ENCODE results near the gene KMT2A. TPM values are rescaled to one million over a fixed set of nuclear protein-coding genes. Genes with fewer than 3 reads are reported as not detected.
A peak's percentile ranks its signal among the peaks of the same experiment; 100 is the strongest.

KMT2A gene
- total and polyA plus RNA-seq, 8 donors = 45.8 to 61.7 (median 54.3) TPM

- Histone ChIP-seq H3K27me3 (no peaks in the 10 kb centered on the region), H3K4me3 (no peak overlapping the region), H3K36me3 (peaks cover 0 to 46% of the 10 kb centered on the region in 2 donors), H3K4me1 (no peaks in the 10 kb centered on the region), H3K9me3 (no peaks in the 10 kb centered on the region), H3K27ac (no peak overlapping the region)
- intact Hi-C loops (cut with DNase I) = no loop called here
- ATAC-seq (no peak), DNase-seq (no peak)
- no peak for TF ChIP-seq CTCF (IDR thresholded peaks at IDR 0.05)
Measured at GRCh38 chr11:118547132-118547531, 110.8 kb downstream of the KMT2A start.

- Histone ChIP-seq H3K4me1 (no peaks in the 10 kb centered on the region), H3K27me3 (no peaks in the 10 kb centered on the region), H3K9me3 (no peaks in the 10 kb centered on the region), H3K36me3 (peaks cover 0 to 68% of the 10 kb centered on the region in 2 donors), H3K4me3 (no peak overlapping the region), H3K27ac (no peak overlapping the region)
- intact Hi-C loops (cut with DNase I) = no loop called here
- no peak for ATAC-seq
- no peak for DNase-seq
- TF ChIP-seq CTCF (IDR thresholded peaks at IDR 0.05) = no peak
Measured at GRCh38 chr11:118552341-118552740, 116.0 kb downstream of the KMT2A start.

- DNase-seq = no peak
- H3K4me1 ChIP-seq = peaks cover 0 to 8% of the 10 kb centered on the region in 2 donors
- H3K4me3 ChIP-seq = no peak overlapping the region
- H3K27ac ChIP-seq = no peak overlapping the region
- H3K9me3 ChIP-seq = no peaks in the 10 kb centered on the region
- H3K36me3 ChIP-seq = peaks cover 0 to 28% of the 10 kb centered on the region in 2 donors
- intact Hi-C loops (cut with DNase I) = no loop called here
- no peak for TF ChIP-seq CTCF (IDR thresholded peaks at IDR 0.05)
- ATAC-seq = no peak
- no peaks in the 10 kb centered on the region for H3K27me3 ChIP-seq
Measured at GRCh38 chr11:118560806-118561205, 124.5 kb downstream of the KMT2A start.

GRCh38 chr11:118565051-118565450, 128.8 kb downstream of the KMT2A start:
- Histone ChIP-seq H3K9me3 (no peaks in the 10 kb centered on the region), H3K4me1 (peaks cover 0 to 11% of the 10 kb centered on the region in 2 donors), H3K27me3 (no peaks in the 10 kb centered on the region), H3K36me3 (no peaks in the 10 kb centered on the region), H3K4me3 (peak overlapping the region; percentile 53 to 57), H3K27ac (peak overlapping the region in 1 of 2 donors; percentile 74)
- intact Hi-C loops (cut with DNase I) = no loop called here
- ATAC-seq = peak; percentile 18
- TF ChIP-seq CTCF (IDR thresholded peaks at IDR 0.05) = no peak
- peak in 1 of 4 donors; percentile 43 for DNase-seq

GRCh38 chr11:118569670-118570069, 133.4 kb downstream of the KMT2A start:
- Histone ChIP-seq H3K27ac (no peak overlapping the region), H3K4me1 (peaks cover 11 to 34% of the 10 kb centered on the region in 2 donors), H3K9me3 (no peaks in the 10 kb centered on the region), H3K4me3 (no peak overlapping the region), H3K27me3 (no peaks in the 10 kb centered on the region), H3K36me3 (no peaks in the 10 kb centered on the region)
- DNase-seq (no peak), ATAC-seq (no peak)
- no peak for TF ChIP-seq CTCF (IDR thresholded peaks at IDR 0.05)
- intact Hi-C loops (cut with DNase I) = no loop called here

All from left lung (tissue), 10 donors.